Activated CD8-positive, alpha-beta T cell treated with anti-CD3 and anti-CD28 coated beads for 36 hours (primary cell): ENCODE measurements around the gene FRMD8. TPM values are rescaled to one million over a fixed set of nuclear protein-coding genes. Genes with fewer than 3 reads are reported as not detected.
A peak's percentile ranks its signal among the peaks of the same experiment; 100 is the strongest.

Experiments
- ATAC-seq: fragments of 200-7000 bp; cut with Tn5 transposase; one replicate; pipeline ENCODE4 v1.10.0; 2021; ENCODE audit warnings: mild to moderate bottlenecking, moderate library complexity
- CTCF ChIA-PET: fragments of 350-600 bp; sonication (Branson Sonifier 250); formaldehyde crosslinking; loops from one replicate; lab custom pipeline; 2021; ENCODE audit warnings: antibody characterized with exemption; lab: Charles Lee
- POLR2A ChIA-PET: fragments of 350-600 bp; sonication (Branson Sonifier 250); formaldehyde crosslinking; loops from one replicate; lab custom pipeline; 2021; ENCODE audit warnings: antibody characterized with exemption; lab: Charles Lee
- DNase-seq: peaks from one replicate; pipeline ENCODE4 v3.0.0-alpha.2; 2020
- H3K27ac Mint-ChIP-seq: one replicate; pipeline ENCODE4 v1.8.0; 2021; ENCODE audit warnings: mild to moderate bottlenecking, mixed read lengths
- H3K27me3 Mint-ChIP-seq: one replicate; pipeline ENCODE4 v1.8.0; 2021; ENCODE audit warnings: mixed read lengths
- H3K36me3 Mint-ChIP-seq: one replicate; pipeline ENCODE4 v1.8.0; 2021; ENCODE audit warnings: low read depth, mixed read lengths
- H3K4me1 Mint-ChIP-seq: one replicate; pipeline ENCODE4 v1.8.0; 2021; ENCODE audit warnings: low read depth, mixed read lengths
- H3K4me3 Mint-ChIP-seq: one replicate; pipeline ENCODE4 v1.8.0; 2021; ENCODE audit warnings: mild to moderate bottlenecking, moderate library complexity, mixed read lengths
- H3K9me3 Mint-ChIP-seq: one replicate; pipeline ENCODE4 v1.8.0; 2021; ENCODE audit warnings: mixed read lengths
- CTCF ChIP-seq: fragments of 200-600 bp; IDR thresholded peaks from one replicate; pipeline ENCODE4 v1.8.0; 2022; ENCODE audit warnings: antibody characterized with exemption, mild to moderate bottlenecking
- intact Hi-C: fragments of 100-400 bp; cut with micrococcal nuclease; formaldehyde crosslinking; loops from one replicate; pipeline ENCODE4 v1.10.0; 2022
- total RNA-seq, 2 experiments: library from RNA; stranded (reverse); gene quantifications; one replicate each; pipeline ENCODE4 v1.2.3, GENCODE V29; 2021

FRMD8 gene
- total RNA-seq, 2 experiments from 2014 or later, result 26.8 to 33.3 TPM

- no peak for ATAC-seq
- H3K27ac Mint-ChIP-seq, result no peak overlapping the region
- intact Hi-C loops, result no loop called here
- peaks cover 6% of the 10 kb centered on the region for H3K4me1 Mint-ChIP-seq
- H3K9me3 Mint-ChIP-seq, result no peaks in the 10 kb centered on the region
- ChIA-PET POLR2A (interaction anchor here (0.8 to 1.9 kb wide), 5 partner anchors 15 to 135 kb away, joined by 3 to 6 read pairs (median 4); partner anchors contain the start of gene MALAT1), CTCF (interaction anchor here (0.7 to 1.3 kb wide), 3 partner anchors 12 to 140 kb away, joined by 3 read pairs; no protein-coding TSS in a partner anchor)
- H3K27me3 Mint-ChIP-seq, result no peaks in the 10 kb centered on the region
- TF ChIP-seq CTCF, result no peak
- no peak overlapping the region for H3K4me3 Mint-ChIP-seq
- H3K36me3 Mint-ChIP-seq, result peaks cover 25% of the 10 kb centered on the region
- no peak for DNase-seq
These were observed 14.1 kb downstream of the FRMD8 start for GRCh38 chr11:65400307-65401072.

GRCh38 chr11:65401073-65401802 is 14.8 kb downstream of the FRMD8 start:
- peaks cover 25% of the 10 kb centered on the region for H3K36me3 Mint-ChIP-seq
- POLR2A ChIA-PET, result interaction anchor here (0.6 to 1.9 kb wide), 4 partner anchors 14 to 134 kb away, joined by 3 to 6 read pairs (median 4); partner anchors contain the start of gene MALAT1
- CTCF ChIA-PET, result interaction anchor here (0.7 to 1.9 kb wide), 4 partner anchors 13 to 139 kb away, joined by 3 to 7 read pairs (median 3); no protein-coding TSS in a partner anchor

GRCh38 chr11:65401803-65402248 is 15.4 kb downstream of the FRMD8 start:
- H3K36me3 Mint-ChIP-seq, result peaks cover 25% of the 10 kb centered on the region
- H3K27ac Mint-ChIP-seq, result no peak overlapping the region
- H3K9me3 Mint-ChIP-seq, result no peaks in the 10 kb centered on the region
- ATAC-seq (no peak), DNase-seq (no peak)
- H3K4me3 Mint-ChIP-seq, result no peak overlapping the region
- ChIA-PET POLR2A (interaction anchor here (0.6 kb wide), 1 partner anchor 119 kb away, joined by 3 read pairs; no protein-coding TSS in a partner anchor), CTCF (interaction anchor here (1.3 to 1.9 kb wide), 2 partner anchors 14 to 15 kb away, joined by 3 to 7 read pairs; no protein-coding TSS in a partner anchor)
- H3K4me1 Mint-ChIP-seq, result peaks cover 6% of the 10 kb centered on the region
- no peak for TF ChIP-seq CTCF
- H3K27me3 Mint-ChIP-seq, result no peaks in the 10 kb centered on the region
- intact Hi-C loops, result no loop called here

More at GRCh38 chr11:65401073-65401802, 14.8 kb downstream of the FRMD8 start:
- Mint-ChIP-seq H3K27ac (no peak overlapping the region), H3K27me3 (no peaks in the 10 kb centered on the region), H3K9me3 (no peaks in the 10 kb centered on the region), H3K4me3 (no peak overlapping the region), H3K4me1 (peaks cover 6% of the 10 kb centered on the region)
- intact Hi-C loops, result no loop called here
- ATAC-seq (peak; percentile 17), DNase-seq (no peak)
- TF ChIP-seq CTCF, result no peak

GRCh38 chr11:65402790-65403189 is 16.4 kb downstream of the FRMD8 start:
- H3K27me3 Mint-ChIP-seq, result no peaks in the 10 kb centered on the region
- H3K4me1 Mint-ChIP-seq, result peaks cover 6% of the 10 kb centered on the region
- ChIA-PET POLR2A (interaction anchor here (0.5 to 1.2 kb wide), 3 partner anchors 13 to 269 kb away, joined by 3 to 4 read pairs (median 3); partner anchors contain the start of gene MALAT1), CTCF (interaction anchor here (0.7 to 1.9 kb wide), 2 partner anchors 14 to 23 kb away, joined by 3 to 7 read pairs; no protein-coding TSS in a partner anchor)
- H3K36me3 Mint-ChIP-seq, result peaks cover 21% of the 10 kb centered on the region
- intact Hi-C loops, result no loop called here
- no peak for TF ChIP-seq CTCF
- DNase-seq, result no peak
- no peak overlapping the region for H3K27ac Mint-ChIP-seq
- no peak for ATAC-seq
- H3K9me3 Mint-ChIP-seq, result no peaks in the 10 kb centered on the region
- no peak overlapping the region for H3K4me3 Mint-ChIP-seq
